Measurements from ENCODE around the gene POLR2J.
A peak's percentile ranks its signal among the peaks of the same experiment; 100 is the strongest.

POLR2J gene

DNA sequence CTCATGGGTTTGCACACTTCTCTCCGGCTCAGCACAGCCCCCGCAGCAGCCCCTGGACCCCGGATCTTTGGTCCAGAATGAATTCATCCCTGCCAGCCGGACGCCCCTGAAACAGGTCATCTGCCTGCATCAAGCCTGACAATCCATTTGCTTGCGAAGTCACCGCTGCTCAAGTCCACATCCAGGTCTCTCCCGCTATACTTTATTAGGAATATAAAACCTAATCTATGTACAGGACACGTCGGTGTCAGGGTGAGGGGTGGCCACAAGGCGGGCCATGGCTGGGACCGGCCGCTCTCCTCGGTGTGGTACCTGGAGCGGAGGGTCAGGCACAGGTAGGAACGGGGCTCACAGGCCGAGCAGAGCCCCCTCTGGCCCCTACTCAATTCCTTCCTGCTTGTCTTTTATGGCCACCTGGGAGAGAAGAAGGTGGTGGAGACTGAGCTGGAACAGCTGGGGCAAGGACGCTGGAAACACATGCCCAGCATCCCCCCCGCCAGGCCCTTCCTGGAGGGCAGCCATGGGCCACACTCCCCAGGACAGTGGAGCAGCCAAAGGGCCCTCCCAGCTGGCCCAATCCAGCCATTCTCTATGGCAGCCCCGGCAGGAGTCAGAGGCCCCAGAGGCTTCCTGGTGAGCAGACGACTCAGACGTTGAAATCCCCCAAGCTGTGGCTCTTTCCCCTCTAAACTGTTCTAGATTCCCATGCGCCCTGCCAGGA is 5.3 kb downstream of the POLR2J start:
- H3K4me3 Mint-ChIP-seq, result no peak overlapping the region
- H3K27me3 Mint-ChIP-seq, result no peaks in the 10 kb centered on the region
- no peaks in the 10 kb centered on the region for H3K4me1 Mint-ChIP-seq (ENCODE audit: low read depth)
- no peaks in the 10 kb centered on the region for H3K9me3 Mint-ChIP-seq (ENCODE audit: low read depth)
- no peak overlapping the region for H3K27ac Mint-ChIP-seq
- H3K36me3 Mint-ChIP-seq, result no peaks in the 10 kb centered on the region

DNA sequence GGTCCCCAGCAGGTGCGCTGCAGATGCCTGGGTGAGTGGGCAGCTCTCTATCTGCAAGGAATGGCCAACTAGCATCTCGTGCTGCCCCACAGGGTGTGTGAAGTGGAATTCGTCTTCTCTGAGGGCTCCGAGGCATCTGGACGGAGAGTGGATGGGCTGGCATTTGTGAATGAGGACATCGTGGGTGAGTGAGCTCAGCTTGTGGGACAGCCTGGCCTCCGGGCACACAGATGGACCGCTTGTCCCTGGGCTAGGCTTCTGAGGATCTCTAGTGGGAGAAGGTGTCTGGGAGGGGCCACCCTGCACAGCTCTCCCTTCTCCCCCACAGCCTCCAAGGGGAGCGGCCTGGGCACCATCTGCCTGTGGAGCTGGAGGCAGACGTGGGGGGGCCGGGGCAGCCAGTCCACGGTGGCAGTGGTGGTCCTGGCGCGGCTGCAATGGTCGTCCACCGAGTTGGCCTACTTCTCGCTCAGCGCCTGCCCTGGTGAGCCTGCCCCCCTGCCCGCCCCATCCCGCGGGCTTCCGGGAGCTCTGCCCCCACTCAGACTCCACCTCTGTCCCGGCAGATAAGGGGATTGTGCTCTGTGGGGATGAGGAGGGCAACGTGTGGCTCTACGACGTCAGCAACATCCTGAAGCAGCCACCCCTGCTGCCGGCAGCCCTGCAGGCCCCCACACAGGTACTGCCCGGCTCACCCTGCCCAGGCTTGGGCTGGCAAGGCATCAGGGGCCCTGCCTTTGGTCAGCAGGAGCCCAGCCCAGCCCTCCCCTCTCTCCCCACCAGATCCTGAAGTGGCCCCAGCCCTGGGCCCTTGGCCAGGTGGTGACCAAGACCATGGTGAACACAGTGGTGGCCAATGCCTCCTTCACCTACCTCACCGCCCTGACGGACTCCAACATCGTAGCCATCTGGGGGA is 6.3 kb downstream of the POLR2J start:
- Mint-ChIP-seq H3K4me3 (no peak overlapping the region), H3K36me3 (no peaks in the 10 kb centered on the region), H3K27me3 (no peaks in the 10 kb centered on the region), H3K4me1 (ENCODE audit: low read depth) (no peaks in the 10 kb centered on the region), H3K9me3 (ENCODE audit: low read depth) (no peaks in the 10 kb centered on the region), H3K27ac (no peak overlapping the region)

DNA sequence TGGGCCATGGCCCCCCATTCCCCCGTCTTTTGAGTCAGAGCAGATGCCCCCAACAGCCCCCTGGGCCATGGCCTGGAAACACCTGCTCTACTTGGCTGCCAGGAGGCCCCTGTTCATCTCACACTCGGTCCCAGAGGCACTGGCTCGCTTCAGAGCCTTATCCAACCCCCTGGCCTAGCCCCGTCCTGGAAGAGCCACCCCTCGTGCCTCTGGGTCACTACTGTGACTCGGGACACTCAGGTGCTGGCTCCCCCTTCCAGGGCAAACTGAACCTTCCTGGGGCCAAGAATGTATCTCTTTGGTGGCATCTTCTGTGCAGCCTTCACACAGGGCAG is 7.0 kb downstream of the POLR2J start:
- Mint-ChIP-seq H3K4me1 (ENCODE audit: low read depth) (peaks cover 1% of the 10 kb centered on the region), H3K36me3 (no peaks in the 10 kb centered on the region), H3K4me3 (no peak overlapping the region), H3K27me3 (no peaks in the 10 kb centered on the region), H3K27ac (no peak overlapping the region), H3K9me3 (ENCODE audit: low read depth) (no peaks in the 10 kb centered on the region)

DNA sequence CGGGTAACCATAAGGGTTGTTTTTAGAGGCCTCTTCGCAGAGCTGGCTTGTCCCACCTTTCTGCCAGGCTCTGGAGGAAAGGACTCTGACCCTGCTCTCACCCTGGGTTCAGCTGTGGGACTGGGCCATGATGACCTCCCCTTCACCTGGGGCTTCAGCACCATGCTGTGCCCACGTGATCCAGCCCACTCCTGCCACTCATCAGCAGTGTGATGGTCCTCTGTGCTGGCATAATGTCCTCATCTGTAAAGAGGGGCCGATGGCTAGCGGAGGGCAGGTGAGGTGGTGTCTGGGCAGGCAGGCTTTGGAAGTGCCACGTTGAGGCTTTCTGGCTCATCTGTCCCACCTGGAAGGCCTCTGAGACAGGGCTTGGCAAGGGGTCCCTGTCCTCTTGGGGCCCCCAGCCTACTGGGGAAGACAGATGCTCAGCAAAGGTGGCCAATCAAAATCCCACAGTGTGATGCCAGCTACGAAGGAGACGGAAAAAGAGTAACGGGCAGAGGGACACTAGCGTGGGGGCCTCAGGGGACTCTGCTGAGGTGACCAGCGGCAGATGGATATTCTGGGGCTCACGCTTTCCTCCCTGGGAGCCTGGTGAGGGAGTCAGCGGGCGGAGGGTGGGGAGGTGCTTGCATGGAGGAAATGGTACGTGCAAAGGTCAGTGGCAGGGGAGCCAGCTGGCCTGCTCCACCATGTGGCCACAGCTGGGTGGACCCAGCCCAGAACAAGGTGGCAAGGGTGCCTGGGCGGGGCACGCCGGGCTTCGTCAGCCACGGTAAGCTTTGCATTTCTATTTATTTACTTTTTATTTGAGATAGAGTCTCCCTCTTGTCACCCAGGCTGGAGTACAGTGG is 8.5 kb downstream of the POLR2J start:
- H3K36me3 Mint-ChIP-seq, result no peaks in the 10 kb centered on the region
- H3K27me3 Mint-ChIP-seq, result no peaks in the 10 kb centered on the region
- no peak overlapping the region for H3K27ac Mint-ChIP-seq
- peaks cover 9% of the 10 kb centered on the region for H3K4me1 Mint-ChIP-seq (ENCODE audit: low read depth)
- no peak overlapping the region for H3K4me3 Mint-ChIP-seq
- H3K9me3 Mint-ChIP-seq (ENCODE audit: low read depth), result no peaks in the 10 kb centered on the region

DNA sequence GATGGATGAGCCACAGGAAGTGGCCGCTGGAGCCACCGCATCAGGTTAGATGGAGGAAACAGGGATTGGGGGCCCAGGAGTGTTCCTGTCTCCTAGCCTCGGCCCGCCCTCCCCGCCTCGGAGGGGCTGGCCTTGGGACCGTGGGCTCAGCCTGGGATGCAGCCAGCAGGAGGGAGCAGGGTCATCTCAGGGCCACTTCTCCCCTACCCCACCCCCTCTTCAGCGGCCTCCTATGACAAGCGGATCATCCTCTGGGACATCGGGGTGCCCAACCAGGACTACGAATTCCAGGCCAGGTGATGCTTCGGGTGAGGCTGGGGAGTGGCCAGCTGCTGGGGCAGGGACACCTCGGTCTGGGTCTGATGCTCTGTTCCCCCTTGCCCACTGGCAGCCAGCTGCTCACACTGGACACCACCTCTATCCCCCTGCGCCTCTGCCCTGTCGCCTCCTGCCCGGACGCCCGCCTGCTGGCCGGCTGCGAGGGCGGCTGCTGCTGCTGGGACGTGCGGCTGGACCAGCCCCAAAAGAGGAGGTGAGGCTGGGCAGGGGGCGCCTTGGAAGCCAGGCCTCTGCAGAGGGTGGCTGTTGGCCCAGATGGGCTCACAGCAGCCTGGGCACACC is 9.3 kb downstream of the POLR2J start:
- Mint-ChIP-seq H3K27ac (no peak overlapping the region), H3K9me3 (ENCODE audit: low read depth) (no peaks in the 10 kb centered on the region), H3K36me3 (no peaks in the 10 kb centered on the region), H3K27me3 (no peaks in the 10 kb centered on the region), H3K4me1 (ENCODE audit: low read depth) (peaks cover 9% of the 10 kb centered on the region), H3K4me3 (no peak overlapping the region)

DNA sequence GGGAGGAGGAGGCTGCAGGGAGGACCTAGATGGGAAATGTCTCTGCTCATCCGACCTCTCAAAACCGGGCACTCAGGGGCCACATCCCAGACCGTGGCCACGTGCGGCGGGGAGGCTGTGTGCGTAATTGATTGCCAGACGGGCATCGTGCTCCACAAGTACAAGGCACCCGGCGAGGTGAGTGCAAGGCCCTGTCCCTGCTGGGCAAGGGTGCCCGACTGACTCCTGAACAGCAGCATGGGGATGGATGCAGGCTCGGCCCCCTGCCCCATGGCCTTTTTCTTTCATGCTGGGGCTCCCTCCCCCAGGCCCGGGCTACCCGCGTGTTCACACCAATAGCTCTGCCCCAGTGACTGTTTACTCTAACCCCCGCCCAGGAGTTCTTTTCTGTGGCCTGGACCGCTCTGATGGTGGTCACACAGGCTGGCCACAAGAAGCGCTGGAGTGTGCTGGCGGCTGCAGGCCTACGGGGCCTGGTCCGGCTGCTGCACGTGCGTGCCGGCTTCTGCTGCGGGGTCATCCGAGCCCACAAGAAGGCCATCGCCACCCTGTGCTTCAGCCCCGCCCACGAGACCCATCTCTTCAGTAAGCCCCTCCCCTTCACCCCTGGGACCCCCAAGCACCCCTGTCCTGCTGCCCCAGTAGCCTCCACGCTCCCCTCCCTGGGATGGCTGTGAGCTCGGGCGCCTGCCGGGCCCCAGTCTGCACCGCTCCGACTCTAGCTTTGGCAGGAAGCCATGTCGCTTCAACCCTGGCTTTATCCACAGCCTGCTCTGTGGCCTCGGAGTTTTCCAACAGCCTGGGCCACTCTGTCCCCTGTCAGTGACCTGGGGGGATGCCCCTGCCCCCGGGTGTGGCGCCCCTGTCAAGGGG is 10.0 kb downstream of the POLR2J start:
- H3K4me3 Mint-ChIP-seq, result no peak overlapping the region
- no peaks in the 10 kb centered on the region for H3K9me3 Mint-ChIP-seq (ENCODE audit: low read depth)
- H3K4me1 Mint-ChIP-seq (ENCODE audit: low read depth), result peaks cover 14% of the 10 kb centered on the region
- H3K36me3 Mint-ChIP-seq, result no peaks in the 10 kb centered on the region
- no peak overlapping the region for H3K27ac Mint-ChIP-seq
- no peaks in the 10 kb centered on the region for H3K27me3 Mint-ChIP-seq

DNA sequence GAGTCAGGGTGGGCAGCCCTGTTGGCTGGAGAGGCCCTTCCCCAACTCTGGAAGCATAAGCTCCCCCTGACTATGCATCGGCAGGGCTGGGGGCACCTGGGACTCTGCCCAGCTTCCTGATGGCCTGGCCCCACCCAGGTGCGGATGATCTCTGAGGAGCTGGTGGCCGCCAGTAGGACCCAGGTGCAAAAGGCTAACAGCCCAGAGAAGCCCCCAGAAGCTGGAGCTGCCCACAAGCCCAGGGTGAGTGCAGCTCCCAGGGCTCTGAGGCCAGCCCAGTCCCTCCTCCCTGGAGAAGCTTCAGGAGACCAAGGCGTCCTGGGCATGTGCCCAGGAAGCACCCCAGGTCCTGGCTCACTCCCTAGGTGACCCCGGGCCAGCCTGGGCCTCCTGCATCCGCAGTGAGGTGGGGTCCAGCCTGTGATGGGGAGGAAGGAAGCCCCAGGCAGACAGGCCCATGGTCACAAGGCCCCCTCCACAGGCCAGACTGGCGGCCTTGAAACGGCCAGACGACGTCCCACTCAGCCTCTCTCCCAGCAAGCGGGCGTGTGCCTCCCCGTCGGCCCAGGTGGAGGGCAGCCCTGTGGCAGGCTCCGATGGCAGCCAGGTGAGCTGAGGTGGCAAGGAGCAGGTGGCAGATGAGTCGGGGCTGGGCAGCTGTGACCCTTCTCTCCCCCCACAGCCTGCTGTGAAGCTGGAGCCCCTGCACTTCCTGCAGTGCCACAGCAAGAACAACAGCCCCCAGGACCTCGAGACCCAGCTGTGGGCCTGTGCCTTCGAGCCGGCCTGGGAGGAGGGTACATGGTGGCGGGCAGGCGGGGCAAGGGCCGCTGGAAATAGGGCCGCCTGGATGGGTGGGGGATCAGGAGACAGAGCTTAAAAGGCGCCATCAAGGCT is 10.9 kb downstream of the POLR2J start:
- Mint-ChIP-seq H3K4me3 (no peak overlapping the region), H3K4me1 (ENCODE audit: low read depth) (peaks cover 17% of the 10 kb centered on the region), H3K9me3 (ENCODE audit: low read depth) (no peaks in the 10 kb centered on the region), H3K27ac (no peak overlapping the region), H3K36me3 (no peaks in the 10 kb centered on the region), H3K27me3 (no peaks in the 10 kb centered on the region)

DNA sequence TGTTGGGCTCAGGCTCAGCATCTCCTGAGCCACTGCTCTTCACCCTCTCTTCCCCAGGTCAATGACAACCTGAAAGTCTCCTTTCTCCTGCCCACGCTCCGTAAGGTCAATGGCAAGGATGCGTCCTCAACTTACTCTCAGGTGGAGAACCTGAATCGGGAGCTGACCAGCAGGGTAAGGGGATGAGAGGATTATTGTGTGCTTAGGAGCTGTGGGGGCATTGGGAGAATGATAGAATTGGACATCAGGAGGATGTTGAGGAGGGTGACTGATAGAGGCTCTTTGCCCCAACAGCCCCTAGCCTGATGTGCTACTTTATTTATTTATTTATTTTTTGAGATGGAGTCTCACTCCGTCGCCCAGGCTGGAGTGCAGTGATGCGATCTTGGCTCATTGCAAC is 12.6 kb downstream of the POLR2J start:
- Mint-ChIP-seq H3K27ac (no peak overlapping the region), H3K4me1 (ENCODE audit: low read depth) (peaks cover 21% of the 10 kb centered on the region), H3K4me3 (peak overlapping the region; percentile 94), H3K36me3 (no peaks in the 10 kb centered on the region), H3K27me3 (no peaks in the 10 kb centered on the region), H3K9me3 (ENCODE audit: low read depth) (no peaks in the 10 kb centered on the region)

DNA sequence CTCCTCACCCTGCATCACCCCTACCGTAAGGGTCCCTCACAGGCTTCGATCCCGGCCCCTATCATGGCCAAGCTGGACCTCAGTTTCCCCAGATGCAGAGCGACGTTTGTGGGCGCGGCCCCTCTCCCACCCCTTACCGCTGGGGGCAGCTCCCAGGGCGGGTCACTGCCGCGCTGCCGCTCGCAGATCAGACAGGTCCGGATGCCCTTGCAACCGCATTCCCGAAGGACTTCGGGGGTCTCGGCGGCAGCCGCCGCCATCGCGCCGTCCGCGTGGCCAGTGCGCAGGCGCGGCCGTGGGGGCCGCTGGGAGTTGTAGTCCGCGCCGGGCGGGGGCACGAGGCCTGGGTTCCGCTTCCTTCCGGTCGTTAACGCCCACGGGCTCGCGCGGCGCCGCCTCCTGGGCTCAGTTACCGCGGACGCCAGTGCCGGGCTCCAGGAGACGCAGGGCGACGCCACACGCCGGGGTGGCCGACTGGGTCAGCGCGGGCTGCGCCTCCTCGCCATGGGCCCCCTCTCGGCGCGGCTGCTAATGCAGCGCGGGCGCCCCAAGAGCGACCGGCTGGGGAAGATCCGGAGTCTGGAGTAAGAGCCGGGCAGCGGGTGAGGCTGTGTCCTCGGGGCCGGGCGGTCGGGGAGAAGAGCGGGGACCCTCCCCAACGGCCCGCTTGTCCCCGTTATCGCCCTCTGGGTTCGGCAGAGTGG is 14.0 kb downstream of the POLR2J start, which contains the start of the genes ALKBH4 and LRWD1:
TSS of gene ALKBH4 (minus strand) at position 287 of the 704 bp plus-strand sequence. CDS start at position 260, 27 bp downstream.
TSS of gene LRWD1 (plus strand) at position 408 of the 704 bp plus-strand sequence. CDS start at position 505, 97 bp downstream.
- no peaks in the 10 kb centered on the region for H3K36me3 Mint-ChIP-seq
- H3K9me3 Mint-ChIP-seq (ENCODE audit: low read depth), result no peaks in the 10 kb centered on the region
- H3K4me3 Mint-ChIP-seq, result peak within 1 kb of the TSS; percentile 94
- peaks cover 25% of the 10 kb centered on the region for H3K4me1 Mint-ChIP-seq (ENCODE audit: low read depth)
- H3K27me3 Mint-ChIP-seq, result no peaks in the 10 kb centered on the region
- H3K27ac Mint-ChIP-seq, result peak within 1 kb of the TSS; percentile 84

DNA sequence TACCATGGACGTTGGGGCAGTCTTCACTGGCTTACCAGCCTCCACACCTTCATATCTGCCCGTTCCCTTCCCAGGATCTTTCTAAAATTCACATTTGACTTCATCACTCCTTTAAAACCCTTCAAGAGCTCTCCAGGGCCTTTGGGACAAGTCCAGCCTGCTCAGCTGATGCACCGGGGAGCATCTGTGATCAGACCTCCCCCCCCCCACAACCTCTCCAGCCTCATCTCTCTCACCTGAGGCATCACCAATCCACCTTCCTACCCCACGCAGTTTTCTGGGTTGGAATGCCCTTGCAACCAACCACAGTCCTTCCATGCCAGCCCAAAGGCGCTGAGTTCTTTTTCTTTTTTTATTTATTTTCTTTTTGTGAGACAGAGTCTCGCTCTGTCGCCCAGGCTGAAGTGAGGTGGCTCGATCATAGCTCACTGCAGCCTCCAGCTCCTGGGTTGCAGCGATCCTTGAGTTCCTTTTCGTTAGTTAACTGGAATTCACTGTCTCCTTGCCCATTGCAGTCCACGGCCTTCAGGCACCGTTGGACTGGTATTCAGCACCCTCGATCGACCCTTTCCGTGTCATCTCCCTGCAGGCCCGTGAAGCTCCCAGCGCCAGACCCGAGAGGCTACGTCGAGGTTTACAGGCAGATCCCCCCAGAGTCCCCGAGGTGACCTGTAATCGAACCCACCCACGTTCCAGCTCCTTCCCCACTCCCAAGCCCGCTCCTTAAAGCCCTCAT is 14.7 kb downstream of the POLR2J start:
- no peaks in the 10 kb centered on the region for H3K27me3 Mint-ChIP-seq
- H3K36me3 Mint-ChIP-seq, result no peaks in the 10 kb centered on the region
- no peaks in the 10 kb centered on the region for H3K9me3 Mint-ChIP-seq (ENCODE audit: low read depth)
- H3K27ac Mint-ChIP-seq, result peak overlapping the region; percentile 84
- peak overlapping the region; percentile 94 for H3K4me3 Mint-ChIP-seq
- peaks cover 25% of the 10 kb centered on the region for H3K4me1 Mint-ChIP-seq (ENCODE audit: low read depth)

DNA sequence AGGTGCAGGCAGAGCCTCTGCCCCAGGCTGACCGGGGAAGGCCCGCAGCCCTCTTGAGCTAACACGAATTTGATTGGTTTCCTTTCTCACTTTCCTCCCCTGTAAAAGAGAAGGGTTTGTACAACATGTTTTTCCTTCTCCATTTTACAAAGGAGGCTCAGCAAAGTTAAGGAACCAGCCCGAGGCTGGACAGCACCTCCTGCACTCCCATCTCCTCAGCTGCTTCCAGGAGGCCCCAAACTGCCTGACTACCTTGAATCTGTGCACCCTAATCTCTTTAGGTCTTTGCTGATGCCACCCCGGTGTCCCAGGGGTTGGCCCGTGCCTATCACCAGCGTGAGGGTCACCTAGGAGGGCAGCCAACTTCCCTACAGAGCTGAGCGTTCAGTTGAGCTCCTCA is 18.3 kb downstream of the POLR2J start:
- Mint-ChIP-seq H3K36me3 (no peaks in the 10 kb centered on the region), H3K27me3 (no peaks in the 10 kb centered on the region), H3K4me1 (ENCODE audit: low read depth) (peaks cover 17% of the 10 kb centered on the region), H3K27ac (no peak overlapping the region), H3K4me3 (no peak overlapping the region), H3K9me3 (ENCODE audit: low read depth) (no peaks in the 10 kb centered on the region)

DNA sequence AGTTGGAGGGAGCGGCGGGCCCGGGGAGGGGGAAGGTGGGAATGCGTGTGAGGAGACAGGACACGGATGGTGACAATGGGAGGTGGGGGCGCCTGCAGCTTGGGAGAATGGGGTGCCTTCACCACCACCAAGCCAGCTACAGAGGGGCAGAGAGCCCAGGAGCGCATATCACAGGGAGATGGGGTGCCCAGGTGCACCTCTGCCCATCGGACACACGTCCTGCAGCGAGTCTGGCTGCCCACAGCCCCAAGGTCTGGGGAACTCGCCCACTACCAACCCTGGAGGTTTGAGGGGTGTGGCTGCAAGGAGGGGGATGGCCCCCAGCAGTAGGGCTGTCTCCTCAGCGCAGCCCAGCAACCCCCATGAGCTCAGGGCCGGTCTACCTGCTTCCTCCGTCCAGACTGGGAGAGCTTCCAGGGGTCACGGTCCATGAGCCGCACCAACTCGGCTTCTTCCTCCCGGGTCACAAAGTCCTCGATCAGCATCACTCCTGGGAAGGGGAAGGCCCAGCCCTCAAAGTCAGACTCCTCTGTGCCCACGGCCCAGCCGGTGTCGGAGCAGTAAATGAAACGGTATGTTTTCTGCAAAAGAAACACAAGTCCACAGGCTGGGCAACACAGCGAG is 19.4 kb downstream of the POLR2J start:
- no peak overlapping the region for H3K4me3 Mint-ChIP-seq

More for the DNA sequence above, 19.4 kb downstream of the POLR2J start:
- no peaks in the 10 kb centered on the region for H3K27me3 Mint-ChIP-seq
- peaks cover 17% of the 10 kb centered on the region for H3K4me1 Mint-ChIP-seq (ENCODE audit: low read depth)
- H3K36me3 Mint-ChIP-seq, result no peaks in the 10 kb centered on the region
- H3K9me3 Mint-ChIP-seq (ENCODE audit: low read depth), result no peaks in the 10 kb centered on the region
- H3K27ac Mint-ChIP-seq, result no peak overlapping the region
